Amniotic stem cell (primary cell): ENCODE results near the gene MANEAL.
"Not testable (repeated sequence)": the region's sequence is repeated elsewhere in the genome, so short reads cannot be mapped to it uniquely, and the experiment has no call there.

Experiments used
- DNase-seq: peaks from one replicate; lab custom pipeline; 2025; lab: John Stamatoyannopoulos, UW

The MANEAL gene, protein sequence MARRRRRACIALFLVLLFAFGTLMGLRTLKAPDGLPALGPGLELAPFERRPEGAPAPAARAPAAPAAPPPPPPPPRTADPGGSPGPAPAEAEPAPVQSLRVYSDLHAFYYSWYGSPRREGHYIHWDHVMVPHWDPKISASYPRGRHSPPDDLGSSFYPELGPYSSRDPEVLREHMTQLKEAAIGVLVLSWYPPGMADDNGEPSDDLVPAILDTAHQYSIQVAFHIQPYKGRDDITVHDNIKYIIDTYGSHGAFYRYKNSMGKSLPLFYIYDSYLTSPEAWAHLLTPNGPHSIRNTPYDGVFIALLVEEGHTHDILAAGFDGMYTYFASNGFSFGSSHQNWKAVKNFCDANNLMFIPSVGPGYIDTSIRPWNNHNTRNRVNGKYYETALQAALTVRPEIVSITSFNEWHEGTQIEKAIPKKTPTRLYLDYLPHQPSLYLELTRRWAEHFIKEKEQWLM

DNA sequence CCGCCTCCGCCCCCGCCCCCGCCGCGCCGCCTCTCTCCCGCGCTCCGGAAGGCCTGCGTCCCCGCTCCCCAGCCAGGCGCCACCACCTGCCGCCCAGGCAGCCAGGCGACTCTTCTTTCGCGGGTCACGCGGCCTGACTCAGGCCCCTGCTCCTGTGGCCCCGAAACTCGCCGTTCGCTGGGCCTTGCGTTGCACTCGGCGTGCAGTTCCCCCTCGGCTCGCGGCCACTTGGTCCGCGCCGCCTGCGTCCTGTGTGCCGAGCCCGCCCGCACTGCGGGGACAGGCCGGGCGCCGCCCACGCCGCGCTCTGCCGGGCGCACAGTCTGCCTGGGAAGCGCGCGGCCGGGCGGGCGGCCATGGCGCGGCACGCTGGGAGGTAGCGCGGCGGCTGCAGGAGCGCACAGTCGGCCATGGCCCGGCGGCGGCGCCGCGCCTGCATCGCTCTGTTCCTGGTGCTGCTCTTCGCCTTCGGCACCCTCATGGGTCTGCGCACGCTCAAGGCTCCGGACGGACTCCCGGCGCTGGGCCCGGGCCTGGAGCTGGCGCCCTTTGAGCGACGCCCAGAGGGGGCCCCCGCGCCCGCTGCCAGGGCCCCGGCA, at the start of gene MANEAL:
TSS of gene MANEAL (plus strand) at position 75 of the 599 bp plus-strand sequence. CDS start at position 411, 336 bp downstream.
- DNase-seq = peak; percentile 24

- no peak for DNase-seq
Measured at GRCh38 chr1:37746806-37747205, 46.8 kb upstream of the MANEAL start.

DNA sequence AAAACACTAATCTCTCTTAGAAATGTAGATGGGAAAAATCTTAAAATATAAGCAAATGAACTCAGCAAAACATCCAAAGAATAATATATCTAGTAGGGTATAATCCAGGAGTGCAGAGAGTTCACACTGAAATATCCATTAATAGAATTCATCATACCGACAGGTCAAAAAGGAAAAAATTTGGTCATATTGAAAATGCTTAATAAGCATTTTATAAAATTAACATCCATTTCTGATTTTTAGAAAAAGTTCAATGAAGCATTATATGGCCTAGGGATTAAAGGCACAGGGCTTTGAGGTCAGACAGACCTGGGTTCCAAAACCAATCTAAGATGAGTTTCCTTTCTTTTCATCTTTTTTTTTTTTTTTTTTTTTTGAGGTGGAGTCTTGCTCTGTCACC, 45.1 kb upstream of the MANEAL start:
- no peak for DNase-seq

GRCh38 chr1:37752213-37752582, 41.4 kb upstream of the MANEAL start:
- DNase-seq = no peak

GRCh38 chr1:37752583-37753471, 40.8 kb upstream of the MANEAL start:
- DNase-seq = no peak

DNA sequence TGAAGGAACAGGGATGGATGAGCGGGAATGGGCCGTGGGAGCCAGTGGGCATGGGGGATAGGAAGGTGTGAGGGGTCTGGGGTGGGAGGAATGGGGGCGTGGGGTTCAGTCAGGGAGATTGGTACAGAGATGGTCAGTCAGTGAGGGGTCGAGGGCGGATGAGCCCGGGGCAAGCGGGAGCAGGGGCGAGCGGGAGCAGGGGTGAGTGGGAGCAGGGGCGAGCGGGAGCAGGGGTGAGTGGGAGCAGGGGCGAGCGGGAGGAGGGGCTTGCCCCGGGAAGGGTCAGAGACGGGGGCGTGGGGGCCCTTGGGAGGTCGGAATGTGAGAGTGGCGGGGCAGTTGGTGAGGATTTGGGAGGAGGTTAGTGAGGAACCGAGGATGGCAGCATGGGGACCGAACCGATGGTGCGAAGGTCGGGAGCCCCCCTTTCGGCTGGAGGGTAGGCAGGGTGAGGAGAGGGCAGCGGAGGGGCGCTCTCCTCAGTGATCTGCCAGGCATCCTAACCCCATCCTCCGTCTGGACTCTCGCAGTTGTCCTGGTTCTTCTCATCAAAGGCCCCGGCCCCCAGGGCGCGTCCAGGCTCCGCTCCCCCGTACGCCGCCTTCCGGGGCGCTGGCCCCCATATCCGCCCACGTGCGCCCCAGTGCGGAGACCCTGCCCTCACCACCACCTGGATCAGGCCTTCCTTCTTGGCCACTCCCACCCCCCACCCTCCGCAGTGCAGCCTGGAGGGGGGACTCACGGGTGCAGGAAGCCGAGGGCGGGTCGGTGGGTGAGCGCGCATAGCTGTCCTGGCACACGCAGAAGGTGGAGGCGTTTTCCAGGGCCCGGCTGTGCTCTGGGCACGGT, 40.0 kb upstream of the MANEAL start:
- no peak for DNase-seq

DNA sequence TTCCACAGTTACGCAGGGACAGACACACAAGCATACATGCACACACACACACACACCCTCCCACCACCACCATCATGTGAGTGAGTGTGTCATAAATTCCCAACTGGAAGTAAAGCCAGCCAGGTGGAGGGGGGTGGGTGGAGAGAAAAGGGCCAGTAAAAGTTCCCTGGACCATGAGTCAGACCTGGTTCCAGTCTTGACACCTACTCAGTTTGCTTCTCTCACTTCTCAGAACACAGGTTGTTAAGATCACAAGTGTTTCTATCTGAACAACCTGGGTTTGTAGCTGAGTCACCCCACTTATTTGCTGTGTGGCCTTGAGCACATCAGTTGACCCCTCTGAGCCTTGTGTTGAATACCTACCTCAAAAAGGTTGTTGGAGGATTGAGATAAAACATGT, 38.4 kb upstream of the MANEAL start:
- no peak for DNase-seq

- no peak for DNase-seq
Measured at GRCh38 chr1:37755951-37756560, 37.6 kb upstream of the MANEAL start.

DNA sequence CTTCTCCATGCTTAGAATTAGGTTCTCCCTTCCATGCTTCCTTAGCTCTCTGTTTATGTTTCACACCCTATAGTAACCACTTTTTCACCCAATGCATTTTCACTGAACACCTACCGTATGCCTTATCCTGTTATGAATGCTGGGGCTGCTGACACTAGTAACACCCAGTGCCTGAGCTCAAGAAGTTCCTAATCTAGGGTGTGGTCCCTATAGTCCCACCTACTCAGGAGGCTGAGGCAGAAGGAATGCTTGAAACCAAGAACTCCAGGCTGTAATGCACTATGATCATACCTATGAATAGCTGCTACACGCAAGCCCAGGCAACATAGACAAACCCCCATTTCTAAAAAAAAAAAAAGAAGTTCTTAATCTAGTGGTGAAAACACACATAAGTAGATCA, 34.2 kb upstream of the MANEAL start:
- no peak for DNase-seq

GRCh38 chr1:37761416-37762095, 32.1 kb upstream of the MANEAL start:
- DNase-seq = no peak

DNA sequence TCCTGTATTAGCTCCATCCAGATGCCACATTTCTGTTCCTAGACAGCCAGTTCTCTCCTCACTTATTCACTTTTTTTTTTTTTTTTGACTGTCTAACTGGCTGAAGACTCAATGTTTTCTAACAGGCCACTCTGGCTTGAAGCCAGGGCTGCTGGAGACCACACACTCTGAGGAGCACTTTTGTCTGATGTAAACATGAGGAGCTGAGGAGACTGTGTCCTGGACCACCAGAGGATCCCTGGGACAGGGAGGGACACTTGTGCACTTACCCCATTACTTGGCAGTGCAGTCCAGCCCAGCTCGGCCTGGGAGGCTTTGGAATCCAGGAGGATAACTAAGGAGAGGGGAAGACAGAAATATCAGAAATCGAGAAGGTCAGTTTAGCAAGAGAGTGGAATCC, 31.1 kb upstream of the MANEAL start:
- DNase-seq = no peak

- DNase-seq = no peak
Measured at GRCh38 chr1:37763791-37764413, 29.7 kb upstream of the MANEAL start.

DNA sequence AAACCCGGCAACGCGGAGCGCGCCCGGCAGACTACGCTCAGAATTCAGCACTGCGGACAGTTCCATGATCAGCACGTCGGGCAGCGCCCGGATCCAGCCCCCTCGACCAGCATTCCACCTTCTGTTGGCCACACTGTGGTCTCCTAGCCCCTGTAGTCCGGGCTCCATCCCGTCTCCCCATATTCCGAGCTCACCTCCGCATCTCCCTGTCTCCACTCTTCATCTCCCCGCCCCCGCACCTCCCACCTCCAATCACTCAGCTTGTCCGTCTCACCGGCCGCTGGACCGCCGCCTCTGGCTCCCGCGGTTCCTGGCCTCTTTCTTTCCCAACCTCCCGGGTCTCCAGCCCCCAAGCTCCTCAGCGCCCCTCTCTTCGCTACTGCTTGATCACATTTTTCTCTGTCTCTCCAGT, 29.2 kb upstream of the MANEAL start:
- DNase-seq = peak; percentile 4

- DNase-seq = no peak
Measured at GRCh38 chr1:37764888-37765441, 28.7 kb upstream of the MANEAL start, which contains the start of gene EPHA10. EPHA10 (minus strand) TSS chr1:37765120; CDS start chr1:37765066, 54 bp downstream.

GRCh38 chr1:37765916-37766664, 27.6 kb upstream of the MANEAL start:
- no peak for DNase-seq

DNA sequence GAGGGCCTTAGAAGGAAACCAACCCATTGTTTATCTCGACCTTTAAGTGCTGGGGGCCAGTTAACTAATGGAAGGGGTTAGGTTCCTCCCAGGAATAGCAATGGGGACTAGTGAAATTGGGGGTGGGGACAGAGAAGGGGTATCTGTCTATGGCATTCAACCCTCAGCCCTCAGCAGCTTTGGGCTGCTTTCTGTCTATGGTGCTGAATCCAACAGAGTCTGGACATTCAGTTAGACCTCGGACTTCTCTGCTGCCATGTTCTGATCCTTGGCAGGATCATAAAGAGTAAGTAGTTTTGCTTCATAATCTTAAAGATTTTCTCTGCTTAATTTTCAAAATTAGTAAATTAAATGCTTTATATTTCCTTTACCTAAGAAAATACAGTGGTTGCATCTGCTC, 26.2 kb upstream of the MANEAL start:
- DNase-seq = no peak

GRCh38 chr1:37771440-37771839, 22.2 kb upstream of the MANEAL start:
- DNase-seq = not testable (repeated sequence)

DNA sequence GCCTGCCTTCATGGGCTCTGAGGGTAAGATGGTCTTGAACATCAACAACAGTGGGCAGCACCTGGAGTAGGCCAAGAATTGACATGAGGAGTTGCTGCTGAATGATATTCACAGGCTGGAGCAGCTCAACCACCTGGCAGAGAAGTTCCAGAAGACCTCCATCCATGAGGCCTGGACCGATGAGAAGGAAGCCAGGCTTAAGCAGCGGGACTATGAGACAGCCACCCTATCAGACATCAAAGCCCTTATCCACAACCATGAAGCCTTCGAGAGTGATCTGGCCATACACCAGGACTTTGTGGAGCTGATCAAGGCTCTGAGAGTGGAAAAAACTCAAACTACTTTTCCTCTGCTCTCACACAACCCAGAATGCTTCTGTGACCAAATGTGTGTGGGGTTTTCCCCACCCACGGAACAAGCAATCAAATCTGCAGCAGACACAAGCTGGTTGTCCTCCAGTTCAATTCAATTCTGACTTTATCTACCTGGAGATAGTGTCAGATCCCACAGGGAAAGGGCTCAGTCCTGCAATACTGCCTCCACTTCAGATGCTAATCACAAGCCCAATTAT, 16.6 kb upstream of the MANEAL start:
- no peak for DNase-seq

DNA sequence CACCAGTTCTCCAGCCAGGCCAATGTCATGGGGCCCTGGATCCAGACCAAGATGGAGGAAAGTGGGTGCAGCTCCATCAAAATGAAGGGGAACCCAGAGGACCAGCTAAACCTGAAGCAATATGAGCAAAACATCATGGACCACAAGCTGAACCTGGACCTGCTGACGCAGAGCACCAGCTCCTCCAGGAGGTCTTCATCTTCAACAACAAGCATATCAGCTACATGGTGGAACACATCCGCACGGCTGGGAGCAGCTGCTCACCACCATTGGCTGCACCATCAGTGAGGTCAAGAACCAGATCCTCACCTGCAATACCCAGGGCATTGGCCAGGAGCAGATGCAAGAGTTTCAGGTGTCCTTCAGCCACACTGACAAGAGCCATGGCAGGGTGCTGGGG, 15.0 kb upstream of the MANEAL start:
- no peak for DNase-seq
